NCI-H446 (cell line): ENCODE results near the gene SMCR8.
A peak's percentile ranks its signal among the peaks of the same experiment; 100 is the strongest.
"Not testable (repeated sequence)": the region's sequence is repeated elsewhere in the genome, so short reads cannot be mapped to it uniquely, and the experiment has no call there.

Experiments
- DNase-seq, 2 experiments: peaks; one replicate each; lab custom pipeline; 2025; lab: John Stamatoyannopoulos, UW

Gene SMCR8, protein sequence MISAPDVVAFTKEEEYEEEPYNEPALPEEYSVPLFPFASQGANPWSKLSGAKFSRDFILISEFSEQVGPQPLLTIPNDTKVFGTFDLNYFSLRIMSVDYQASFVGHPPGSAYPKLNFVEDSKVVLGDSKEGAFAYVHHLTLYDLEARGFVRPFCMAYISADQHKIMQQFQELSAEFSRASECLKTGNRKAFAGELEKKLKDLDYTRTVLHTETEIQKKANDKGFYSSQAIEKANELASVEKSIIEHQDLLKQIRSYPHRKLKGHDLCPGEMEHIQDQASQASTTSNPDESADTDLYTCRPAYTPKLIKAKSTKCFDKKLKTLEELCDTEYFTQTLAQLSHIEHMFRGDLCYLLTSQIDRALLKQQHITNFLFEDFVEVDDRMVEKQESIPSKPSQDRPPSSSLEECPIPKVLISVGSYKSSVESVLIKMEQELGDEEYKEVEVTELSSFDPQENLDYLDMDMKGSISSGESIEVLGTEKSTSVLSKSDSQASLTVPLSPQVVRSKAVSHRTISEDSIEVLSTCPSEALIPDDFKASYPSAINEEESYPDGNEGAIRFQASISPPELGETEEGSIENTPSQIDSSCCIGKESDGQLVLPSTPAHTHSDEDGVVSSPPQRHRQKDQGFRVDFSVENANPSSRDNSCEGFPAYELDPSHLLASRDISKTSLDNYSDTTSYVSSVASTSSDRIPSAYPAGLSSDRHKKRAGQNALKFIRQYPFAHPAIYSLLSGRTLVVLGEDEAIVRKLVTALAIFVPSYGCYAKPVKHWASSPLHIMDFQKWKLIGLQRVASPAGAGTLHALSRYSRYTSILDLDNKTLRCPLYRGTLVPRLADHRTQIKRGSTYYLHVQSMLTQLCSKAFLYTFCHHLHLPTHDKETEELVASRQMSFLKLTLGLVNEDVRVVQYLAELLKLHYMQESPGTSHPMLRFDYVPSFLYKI

DNA sequence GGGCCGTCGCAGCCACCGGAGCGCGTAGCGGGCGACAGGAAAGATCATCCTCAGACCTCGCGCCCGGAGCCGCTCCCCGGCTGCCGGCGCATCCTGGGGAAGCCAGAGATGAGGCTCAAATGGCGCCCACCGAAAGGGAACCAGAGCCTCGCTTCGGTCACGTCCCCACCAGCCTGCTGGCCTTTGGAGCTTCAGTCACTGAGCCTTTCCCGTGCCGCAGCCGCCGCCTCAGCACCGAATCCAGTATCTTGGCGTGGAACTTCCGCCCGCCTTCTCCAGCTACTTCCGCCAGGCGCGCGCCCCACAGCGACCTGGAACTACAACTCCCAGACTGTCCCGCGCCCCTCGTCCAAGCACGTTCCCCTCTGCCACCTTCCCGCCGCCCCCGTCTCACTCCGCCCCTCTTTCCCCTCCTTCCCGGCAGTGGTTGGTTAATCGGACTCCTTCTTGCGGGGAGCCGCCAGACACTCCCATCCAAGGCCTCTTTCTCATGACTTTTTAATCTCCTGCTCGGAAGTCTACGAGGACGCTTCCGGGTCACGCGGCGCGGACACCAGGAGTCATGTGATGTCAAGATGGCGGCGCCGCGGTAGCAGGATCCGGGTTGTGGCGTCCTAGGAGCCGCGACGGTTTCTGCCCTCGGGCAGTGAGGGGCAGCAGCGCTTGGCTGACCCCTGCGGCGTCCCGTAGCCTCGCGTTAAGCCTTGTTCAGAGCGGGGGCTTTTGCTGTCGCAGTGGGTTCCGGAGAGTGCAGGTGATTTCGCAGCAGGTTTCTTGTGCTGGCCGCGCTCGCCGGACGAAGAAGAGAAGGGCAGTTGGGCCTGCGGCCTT, at the start of gene SMCR8, which contains the start of gene TOP3A:
Gene SMCR8, plus strand, starts transcription at position 563 of the 831 bp plus-strand sequence. CDS start 497 bp downstream, outside the sequence.
Gene TOP3A, minus strand, starts transcription at position 264 of the 831 bp plus-strand sequence. Its CDS starts 216 bp downstream, at position 48.
- DNase-seq: peak; percentile 89 to 93

DNA sequence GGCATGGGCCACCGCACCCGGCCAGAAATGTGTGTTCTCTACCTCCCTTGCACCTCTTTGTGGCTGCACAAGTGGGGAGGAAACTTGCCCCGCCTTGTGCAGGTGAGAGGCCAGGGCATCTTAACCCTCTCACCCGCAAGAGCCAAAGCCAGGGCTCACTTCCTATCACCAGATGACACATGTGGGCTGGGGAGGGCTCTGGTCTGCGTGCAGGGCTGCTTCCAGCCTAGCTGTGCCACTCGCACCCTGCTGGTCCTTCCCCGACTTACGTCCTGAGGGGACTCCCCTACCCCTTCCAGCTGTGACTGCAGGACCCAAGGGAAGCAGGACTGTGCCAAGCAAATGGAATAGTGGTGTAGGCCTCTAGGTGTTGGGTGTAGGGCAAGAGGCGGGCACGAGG, 47.7 kb upstream of the SMCR8 start:
- no peak for DNase-seq

DNA sequence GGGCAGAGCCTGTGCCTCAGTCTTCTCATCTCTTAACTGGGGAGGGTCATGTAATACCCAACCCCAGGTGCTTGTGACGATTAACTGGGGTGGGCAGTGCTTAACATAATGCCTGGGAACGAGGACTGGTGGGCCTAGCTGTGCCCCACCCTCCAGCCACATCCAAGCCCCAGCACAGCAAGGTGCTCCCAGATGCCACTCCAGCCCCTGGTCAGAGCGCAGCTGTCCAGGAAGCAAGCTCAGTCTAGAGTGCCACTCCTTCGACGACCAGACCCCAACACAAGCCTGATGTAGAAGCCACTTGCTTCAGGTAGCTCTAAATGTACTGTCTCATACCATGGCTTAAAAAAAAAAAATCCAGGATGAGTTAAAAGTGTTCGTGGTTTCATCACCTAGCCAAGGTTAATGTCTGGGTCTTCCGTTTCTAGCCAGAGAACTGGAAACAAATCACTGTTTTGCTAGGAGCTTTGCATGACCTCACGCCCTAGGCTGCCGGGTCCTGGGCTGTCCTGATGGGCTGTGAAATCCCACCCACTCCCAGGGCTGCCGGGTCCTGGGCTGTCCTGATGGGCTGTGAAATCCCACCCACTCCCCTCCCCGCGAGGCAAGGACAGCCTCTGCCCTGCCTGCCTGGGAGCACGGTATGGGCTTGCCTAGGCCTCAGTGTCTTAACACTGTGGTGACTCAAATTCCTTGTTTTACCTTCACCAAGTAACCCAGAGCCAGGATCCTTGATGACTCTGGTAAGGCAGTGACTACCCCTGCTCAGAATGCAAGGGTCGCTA, 47.0 kb upstream of the SMCR8 start:
- no peak for DNase-seq

DNA sequence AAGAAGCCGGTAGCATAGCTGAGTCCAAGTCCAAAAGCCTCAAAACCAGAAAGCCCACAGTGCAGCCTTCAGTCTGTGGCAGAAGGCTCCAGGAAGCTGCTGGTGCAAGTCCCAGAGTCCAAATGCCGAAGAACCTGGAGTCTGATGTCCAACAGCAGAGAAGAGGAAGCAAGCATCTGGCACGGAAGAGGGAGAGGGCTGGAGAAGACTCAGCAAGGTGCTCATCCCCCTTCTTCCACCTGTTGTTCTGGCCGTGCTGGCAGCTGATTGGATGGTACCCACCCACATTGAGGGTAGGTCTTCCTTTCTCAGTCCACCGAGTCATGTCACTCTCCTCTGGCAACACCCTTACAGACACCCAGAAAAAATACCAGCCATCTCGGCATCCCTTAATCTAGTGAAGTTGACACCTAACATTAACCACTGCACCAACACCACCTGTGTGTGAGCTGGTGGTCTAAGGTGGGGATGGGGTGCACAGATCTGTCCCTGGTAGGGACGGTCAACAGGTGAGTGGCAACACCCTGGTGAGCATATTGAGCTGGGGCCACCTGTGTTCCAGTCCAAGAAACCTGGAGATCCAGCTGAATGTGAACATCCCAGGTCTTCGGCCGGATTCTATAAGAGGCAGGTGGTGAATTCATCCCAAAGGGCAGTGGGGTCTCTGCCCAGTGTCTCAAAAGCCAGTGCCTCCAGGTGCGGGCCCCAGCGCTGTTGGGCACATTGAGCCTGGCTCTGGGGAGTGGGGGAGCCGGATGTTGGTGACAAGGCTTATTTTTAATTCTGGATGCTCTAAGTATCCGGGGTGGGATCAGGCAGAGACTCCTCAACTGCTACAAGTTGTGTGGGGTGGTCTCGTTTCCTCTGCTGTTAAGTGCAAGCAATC, 44.8 kb upstream of the SMCR8 start:
- no peak for DNase-seq

DNA sequence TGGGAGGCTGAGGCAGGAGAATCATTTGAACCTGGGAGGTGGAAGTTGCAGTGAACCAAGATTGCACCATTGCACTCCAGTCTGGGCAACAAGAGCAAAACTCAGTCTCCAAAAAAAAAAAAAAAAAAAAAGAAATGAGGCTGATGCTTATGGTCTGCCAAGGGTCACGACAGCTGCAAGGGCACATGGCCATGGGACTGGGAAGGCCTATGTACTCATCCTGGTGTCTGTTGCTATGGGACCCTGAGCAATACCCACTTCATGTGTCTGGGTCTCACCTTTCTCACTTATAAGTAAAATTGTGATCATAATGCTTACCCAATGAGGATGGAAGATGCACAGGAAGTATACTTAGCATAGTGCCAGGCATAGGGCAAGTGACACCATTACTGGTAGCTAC, 38.0 kb upstream of the SMCR8 start:
- DNase-seq: no peak

DNA sequence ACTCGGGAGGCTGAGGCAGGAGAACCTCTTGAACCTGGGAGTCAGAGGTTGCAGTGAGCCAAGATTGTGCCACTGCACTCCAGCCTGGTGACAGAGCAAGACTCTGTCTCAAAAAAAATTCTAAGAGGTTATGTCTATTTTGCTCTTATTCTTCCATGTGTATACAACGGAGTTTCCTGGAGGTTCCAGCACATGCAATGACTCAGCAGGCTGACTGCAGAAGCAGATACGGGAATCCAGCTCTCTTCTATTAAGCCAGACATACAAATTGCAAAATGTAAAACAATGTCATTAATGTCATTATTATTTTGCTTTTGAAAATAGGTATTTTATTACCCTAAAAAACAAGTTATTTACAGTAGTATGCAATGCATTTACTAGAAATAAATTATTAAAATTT, 36.2 kb upstream of the SMCR8 start:
- no peak for DNase-seq

DNA sequence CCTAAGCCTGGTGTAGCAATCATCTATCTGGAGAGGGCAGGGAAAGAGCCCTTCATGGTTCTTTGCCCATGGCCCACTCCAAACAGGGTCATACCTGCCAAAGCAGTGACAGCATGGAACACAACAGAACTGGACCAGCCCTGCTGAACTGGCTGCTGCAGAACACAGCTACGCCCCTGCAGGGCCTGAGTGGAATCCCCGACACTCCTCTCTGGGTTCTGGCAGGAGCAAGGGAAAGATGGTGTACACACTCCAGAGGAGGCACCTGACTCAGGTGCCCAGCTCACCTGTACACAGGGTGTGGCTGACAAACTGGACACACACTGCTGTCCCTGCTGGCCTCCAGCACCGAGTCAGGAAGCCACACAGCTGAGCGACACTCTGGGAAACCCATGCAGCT, 34.8 kb upstream of the SMCR8 start:
- DNase-seq: no peak

DNA sequence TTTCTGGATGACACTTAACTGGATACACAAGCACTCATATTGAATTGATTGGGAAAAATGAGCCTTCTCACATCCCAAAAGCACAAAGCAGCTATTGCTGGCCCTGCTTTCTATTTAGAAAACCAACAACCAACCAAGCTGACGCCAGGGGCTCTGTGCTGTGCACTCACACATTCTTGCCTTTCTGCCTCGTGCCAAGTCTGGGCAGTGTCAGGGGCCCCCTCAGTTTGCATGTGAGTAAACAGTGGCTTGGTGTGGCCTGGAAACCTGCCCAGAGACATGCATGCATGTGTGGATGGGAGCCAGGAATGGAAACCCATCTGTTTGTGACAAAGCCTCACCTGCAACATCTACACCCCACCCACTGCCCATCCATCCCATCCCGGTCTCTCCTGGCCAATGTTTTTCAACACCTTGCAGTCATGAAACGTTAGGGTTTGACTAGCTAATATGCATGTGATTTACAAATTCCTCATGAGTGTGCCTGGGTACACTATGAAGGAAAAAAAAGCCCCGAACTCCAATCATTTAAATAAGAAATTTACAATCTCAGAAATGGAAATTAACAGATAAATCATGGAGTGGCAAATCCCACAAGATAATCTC, 34.2 kb upstream of the SMCR8 start:
- DNase-seq: no peak

DNA sequence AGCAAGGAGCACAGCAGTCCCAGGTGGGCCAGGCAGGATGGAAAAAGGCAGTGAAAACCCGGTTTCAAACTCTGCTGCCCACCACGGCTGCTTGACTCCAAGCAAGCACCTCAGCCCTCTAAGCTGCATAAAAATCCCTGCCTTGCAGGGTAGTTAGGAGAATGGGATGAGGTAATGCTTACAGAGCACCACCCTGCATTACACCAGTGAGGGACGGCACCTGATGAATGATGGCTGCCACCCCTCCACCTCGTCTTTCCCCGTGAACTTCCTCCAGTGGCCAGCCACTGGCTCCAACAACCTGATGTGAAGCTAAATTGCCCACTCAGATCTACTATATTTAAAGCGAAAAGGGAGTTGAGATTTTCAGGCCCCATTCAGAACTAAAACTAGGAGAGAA, 33.3 kb upstream of the SMCR8 start:
- no peak for DNase-seq

DNA sequence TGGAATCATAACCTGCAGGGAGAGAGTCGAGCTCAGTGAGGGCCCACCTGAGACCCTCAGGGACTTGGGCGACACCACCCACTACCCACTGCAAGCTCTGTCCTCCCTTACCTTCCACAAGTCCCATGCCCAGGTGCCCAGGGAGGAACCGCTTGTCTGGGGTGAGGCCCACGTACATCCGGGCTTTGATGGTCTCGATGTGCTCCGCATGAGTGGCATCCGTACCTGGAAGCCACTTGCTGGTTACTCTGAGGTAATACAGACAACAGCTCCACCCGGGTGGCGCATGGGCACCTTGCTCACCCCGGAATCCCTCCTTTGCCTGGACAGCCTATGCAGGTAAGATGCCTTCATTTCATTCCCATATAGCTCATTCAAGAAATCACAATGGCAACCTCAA, 29.8 kb upstream of the SMCR8 start:
- no peak for DNase-seq

DNA sequence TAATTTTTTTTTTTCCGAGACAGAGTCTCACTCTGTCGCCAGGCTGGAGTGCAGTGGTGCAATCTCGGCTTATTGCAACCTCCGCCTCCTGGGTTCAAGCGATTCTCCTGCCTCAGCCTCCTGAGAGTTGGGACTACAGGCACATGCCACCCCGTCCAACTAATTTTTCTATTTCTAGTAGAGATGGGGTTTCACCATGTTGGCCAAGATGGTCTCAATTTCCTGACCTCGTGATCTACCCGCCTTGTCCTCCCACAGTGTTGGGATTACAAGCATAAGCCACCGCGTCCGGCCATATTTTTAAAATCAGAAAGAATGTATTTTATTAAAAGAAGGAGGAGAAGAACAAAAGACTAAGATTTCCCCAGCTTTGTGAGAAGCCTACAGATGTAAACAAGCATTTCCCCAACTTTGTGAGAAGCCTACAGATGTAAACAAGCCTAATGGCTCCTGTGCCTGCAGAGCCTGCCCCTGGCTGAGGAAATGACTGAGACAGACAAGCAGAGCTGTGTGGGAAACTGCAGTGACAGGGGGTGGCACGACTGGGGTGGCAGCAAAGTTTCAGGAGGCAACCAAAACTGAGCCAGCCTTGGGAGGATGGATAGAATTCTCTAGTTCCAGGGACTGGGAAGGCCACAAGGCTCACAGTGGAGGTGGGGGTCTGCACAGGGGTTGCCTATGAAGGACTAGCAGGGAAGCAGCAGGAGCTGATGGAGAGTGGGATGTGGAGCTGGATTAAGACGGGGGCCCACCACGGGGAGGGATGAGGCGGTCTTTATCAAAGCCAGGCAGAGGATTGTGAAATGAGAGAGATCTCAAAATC, 23.2 kb upstream of the SMCR8 start:
- DNase-seq: no peak

DNA sequence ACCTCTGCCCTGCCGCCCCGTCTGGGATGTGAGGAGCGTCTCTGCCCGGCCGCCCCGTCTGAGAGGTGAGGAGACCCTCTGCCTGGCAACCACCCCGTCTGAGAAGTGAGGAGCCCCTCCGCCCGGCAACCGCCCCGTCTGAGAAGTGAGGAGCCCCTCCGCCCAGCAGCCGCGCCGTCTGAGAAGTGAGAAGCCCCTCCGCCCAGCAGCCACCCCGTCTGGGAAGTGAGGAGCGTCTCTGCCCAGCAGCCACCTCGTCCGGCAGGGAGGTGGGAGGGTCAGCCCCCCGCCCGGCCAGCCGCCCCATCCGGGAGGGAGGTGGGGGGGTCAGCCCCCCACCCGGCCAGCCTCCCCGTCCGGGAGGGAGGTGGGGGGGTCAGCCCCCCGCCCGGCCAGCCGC, 17.0 kb upstream of the SMCR8 start:
- not testable (repeated sequence) for DNase-seq

DNA sequence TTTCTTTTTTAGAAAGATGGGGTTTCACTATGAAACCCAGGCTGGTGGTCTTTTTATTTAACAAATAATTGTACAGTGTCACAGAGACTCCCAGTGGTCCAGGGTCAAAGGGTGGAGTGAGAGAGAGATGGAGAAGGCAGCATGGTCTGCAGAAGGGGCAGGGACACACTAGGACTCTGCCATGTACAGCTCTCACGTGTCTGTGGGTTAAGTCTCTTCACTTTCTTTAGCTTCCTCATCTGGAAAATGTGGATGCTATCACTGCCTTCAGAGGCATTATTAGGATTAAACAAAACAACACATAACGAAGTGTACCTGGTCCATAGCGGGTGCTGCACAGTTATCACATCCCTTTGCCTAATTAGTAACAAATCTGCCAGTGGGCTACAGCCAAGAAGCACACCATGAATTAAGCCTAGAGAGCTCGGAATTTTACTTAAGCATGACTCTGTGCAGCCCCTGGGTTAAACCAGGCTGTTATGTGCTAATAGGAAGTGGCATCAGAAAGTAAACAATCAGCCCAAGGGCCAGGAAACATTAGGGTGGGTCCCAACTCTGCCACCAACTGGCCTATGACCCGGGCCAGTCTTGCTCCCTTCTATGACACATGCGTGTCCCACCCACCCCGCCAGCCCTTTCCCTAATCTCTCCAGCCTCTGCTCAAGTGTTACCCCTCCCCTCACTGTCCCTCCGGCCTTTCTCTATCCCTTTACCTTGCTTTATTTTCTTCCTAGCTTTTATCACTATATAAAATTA, 14.2 kb upstream of the SMCR8 start:
- no peak for DNase-seq

DNA sequence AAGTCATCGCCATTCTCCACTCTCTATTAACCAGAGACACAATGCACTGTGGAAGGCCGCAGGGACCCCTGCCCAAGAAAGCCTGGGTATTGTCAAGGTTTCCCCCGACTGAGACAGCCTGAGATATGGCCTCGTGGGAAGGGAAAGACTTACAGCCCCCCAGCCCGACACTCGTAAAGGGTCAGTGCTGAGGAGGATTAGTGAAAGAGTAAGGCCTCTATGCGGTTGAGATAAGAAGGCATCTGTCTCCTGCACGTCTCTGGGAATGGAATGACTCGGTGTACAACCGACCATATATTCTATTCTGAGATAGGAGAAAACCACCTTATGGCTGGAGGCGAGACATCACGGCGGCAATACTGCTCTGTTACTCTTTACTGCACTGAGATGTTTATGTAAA, 11.9 kb upstream of the SMCR8 start:
- DNase-seq: not testable (repeated sequence)

DNA sequence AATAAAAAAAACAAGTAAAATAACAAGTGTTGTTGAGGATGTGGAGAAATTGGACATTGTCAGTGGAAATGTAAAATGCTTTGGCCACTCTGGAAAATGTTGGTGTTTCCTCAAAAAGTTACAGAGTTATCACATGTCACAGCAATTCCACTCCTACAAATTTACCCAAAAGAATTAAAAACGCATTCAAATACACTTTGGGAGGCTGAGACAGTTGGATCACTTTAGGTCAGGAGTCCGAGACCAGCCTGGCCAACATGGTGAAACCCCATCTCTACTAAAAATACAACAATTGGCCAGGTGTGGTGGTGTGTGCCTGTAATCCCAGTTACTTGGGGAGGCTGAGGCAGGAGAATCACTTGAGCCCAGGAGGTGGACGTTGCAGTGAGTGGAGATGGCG, 5.9 kb upstream of the SMCR8 start:
- DNase-seq: no peak

DNA sequence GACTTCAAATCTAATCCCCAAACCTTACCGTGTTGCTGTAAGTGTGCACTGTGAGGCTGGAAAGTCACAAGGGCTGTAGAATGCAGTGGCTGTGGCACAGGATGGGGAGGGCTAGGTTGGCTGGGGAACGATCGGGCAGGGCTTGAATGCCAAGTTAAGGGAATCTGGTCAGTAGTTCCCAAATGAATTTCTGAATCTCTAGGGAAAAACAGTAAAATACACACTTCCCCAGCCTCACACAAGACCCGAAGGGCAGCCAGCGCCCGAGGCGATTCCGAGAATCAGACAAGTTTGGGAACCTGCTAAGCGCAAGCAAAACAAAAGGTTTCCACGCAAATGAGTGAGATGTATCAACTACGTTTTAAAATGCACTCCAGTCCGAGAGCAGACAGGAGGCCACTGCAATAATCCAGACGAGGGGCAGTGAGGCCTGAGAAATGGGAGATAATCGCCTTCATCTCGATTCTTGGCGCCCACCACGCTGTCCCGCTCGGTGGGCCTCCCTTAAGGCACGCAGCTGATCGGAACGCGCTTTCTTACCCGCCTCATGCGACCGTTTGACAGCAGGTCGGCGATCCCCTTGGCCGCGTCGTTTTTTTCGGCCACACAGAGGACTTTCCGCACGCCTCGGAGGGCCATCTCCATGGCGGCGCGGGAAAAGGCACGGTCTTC, 898 bp upstream of the SMCR8 start:
- no peak for DNase-seq

DNA sequence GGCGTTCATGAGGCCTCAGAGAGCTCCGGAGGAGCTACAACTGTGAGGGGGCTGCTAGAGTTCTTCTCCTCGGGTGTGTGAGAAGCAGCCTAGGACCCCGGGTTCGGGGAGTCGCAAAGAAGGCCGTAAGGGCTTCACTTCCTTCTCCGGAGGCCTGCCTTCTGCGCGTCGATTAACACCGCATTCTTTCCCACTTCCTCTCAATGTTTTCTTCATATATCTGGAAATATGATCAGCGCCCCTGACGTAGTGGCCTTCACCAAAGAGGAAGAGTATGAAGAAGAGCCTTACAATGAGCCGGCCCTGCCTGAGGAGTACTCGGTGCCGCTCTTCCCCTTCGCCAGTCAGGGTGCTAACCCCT, 449 bp downstream of the SMCR8 start:
- no peak for DNase-seq

DNA sequence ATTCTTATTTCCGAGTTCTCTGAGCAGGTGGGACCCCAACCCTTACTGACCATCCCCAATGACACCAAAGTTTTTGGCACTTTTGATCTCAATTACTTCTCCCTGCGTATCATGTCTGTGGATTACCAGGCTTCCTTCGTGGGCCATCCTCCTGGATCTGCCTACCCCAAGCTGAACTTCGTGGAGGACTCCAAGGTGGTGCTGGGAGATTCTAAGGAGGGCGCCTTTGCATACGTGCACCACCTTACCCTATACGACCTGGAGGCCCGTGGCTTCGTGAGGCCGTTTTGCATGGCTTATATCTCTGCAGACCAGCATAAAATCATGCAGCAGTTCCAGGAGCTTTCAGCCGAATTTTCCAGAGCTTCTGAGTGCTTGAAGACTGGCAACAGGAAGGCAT, 868 bp downstream of the SMCR8 start:
- no peak for DNase-seq
